K562 (cell line): ENCODE measurements around the gene APOM. TPM values are rescaled to one million over a fixed set of nuclear protein-coding genes. Genes with fewer than 3 reads are reported as not detected.

Source experiments
- AFF4 ChIP-seq: sonication (generic); formaldehyde crosslinking; IDR thresholded peaks from 2 replicates; pipeline ENCODE4 v1.8.0; 2023; ENCODE audit warnings: mild to moderate bottlenecking, missing genetic modification reagents
- ARID3B ChIP-seq: fragments of 250-450 bp; sonication (Bioruptor Pico); IDR thresholded peaks from 2 replicates; pipeline ENCODE4 v1.4.0; 2020; ENCODE audit warnings: borderline replicate concordance
- ATF2 ChIP-seq: sonication (generic); formaldehyde crosslinking; IDR thresholded peaks from 2 replicates; pipeline ENCODE4 v1.8.1; 2022; ENCODE audit warnings: missing genetic modification reagents
- ETV5 ChIP-seq: sonication (generic); formaldehyde crosslinking; IDR thresholded peaks from 2 replicates; pipeline ENCODE4 v1.4.0; 2020; ENCODE audit warnings: low read depth, mild to moderate bottlenecking, missing genetic modification reagents
- JUN ChIP-seq, 2 experiments: sonication (generic) in 1 of 2; formaldehyde crosslinking in 1 of 2; IDR thresholded peaks; 2 replicates each; pipeline versions ENCODE4 v1.6.1 to v1.8.0; 2012 to 2022; ENCODE audit warnings: borderline replicate concordance in 2 of 2, mild to moderate bottlenecking in 2 of 2, improper control_type of control experiment in 1 of 2, low read depth in 1 of 2, low read length in 1 of 2, missing genetic modification reagents in 1 of 2
- KLF16 ChIP-seq: IDR thresholded peaks from 2 replicates; pipeline ENCODE4 v1.6.1; 2016; ENCODE audit warnings: antibody characterized with exemption
- PHTF2 ChIP-seq: fragments of 250-450 bp; sonication (Bioruptor Pico); IDR thresholded peaks from 2 replicates; pipeline ENCODE4 v1.5.0; 2021; ENCODE audit warnings: mild to moderate bottlenecking
- RCOR1 ChIP-seq, 2 experiments: IDR thresholded peaks; 2 replicates each; pipeline ENCODE4 v1.6.1; 2012; ENCODE audit warnings: low read depth in 2 of 2, low read length in 2 of 2, borderline replicate concordance in 1 of 2, improper control_type of control experiment in 1 of 2
- RFX7 ChIP-seq: fragments of 250-450 bp; sonication (Bioruptor Pico); IDR thresholded peaks from 2 replicates; pipeline ENCODE4 v1.5.1; 2021; ENCODE audit warnings: mild to moderate bottlenecking
- SNIP1 ChIP-seq: fragments of 450-650 bp; IDR thresholded peaks from 2 replicates; pipeline ENCODE4 v1.7.1; 2017; ENCODE audit warnings: low read depth, mild to moderate bottlenecking
- TBL1XR1 ChIP-seq, 2 experiments: IDR thresholded peaks; 2 replicates each; pipeline ENCODE4 v1.6.1; 2012; ENCODE audit warnings: improper control_type of control experiment in 2 of 2, low read length in 2 of 2, mild to moderate bottlenecking in 1 of 2
- ZNF324 ChIP-seq: fragments of 250-450 bp; sonication (Bioruptor Pico); IDR thresholded peaks from 2 replicates; pipeline ENCODE4 v1.4.0; 2020; ENCODE audit warnings: mild to moderate bottlenecking
- ZNF639 ChIP-seq, 2 experiments: fragments of 200-800 bp in 1 of 2; sonication (Bioruptor generic) in 1 of 2; sonication (generic) in 1 of 2; formaldehyde crosslinking in 1 of 2; IDR thresholded peaks in 1 of 2; conservative IDR thresholded peaks in 1 of 2; 2 replicates each; pipeline versions ENCODE4 v1.5.0 to v1.6.1; 2016 to 2020; ENCODE audit warnings: missing compliant biosample characterization in 1 of 2, missing genetic modification characterization in 1 of 2, missing genetic modification reagents in 1 of 2
- polyA plus RNA-seq, 8 experiments: library from polyadenylated mRNA; depleted of rRNA in 4 of 8; stranded (reverse) in 5 of 8; unstranded in 3 of 8; fragments of >200 nt; fragmentation: Nextera tagmentation in 2 of 8; fragmentation: Illumina TruSeq in 1 of 8; extraction: Ambion mirVana in 2 of 8; extraction: Trizol in 1 of 8; gene quantifications; 2 replicates each; pipeline versions ENCODE4 v1.2.1 to v1.2.3, GENCODE V29; 2011 to 2014; ENCODE audit warnings: inconsistent platforms in 1 of 8, missing spikeins in 1 of 8
- total RNA-seq, 7 experiments: library from RNA; depleted of rRNA in 6 of 7; stranded (reverse); fragments of >200 nt in 6 of 7; fragmentation: Illumina TruSeq in 2 of 7; extraction: Trizol in 2 of 7; gene quantifications; 2 replicates each; pipeline versions ENCODE4 v1.2.1 to v1.2.3, GENCODE V29; 2011 to 2021; ENCODE audit warnings: low replicate concordance in 1 of 7

APOM gene
- total and polyA plus RNA-seq, 9 of the 15 experiments (the other 6 are each of a cell fraction or from before 2014, with no cell fraction given), result 5.7 to 24.3 (median 10.4) TPM

GRCh38 chr6:31664790-31665500, 9.3 kb downstream of the APOM start, which contains the start of gene GPANK1 (continued):
- peak; percentile 84; the same call in 1 of the 2 replicates for TF ChIP-seq RFX7 (CRISPR knock-in tag)
- TF ChIP-seq ZNF324, result peak; percentile 9; the same call in 1 of the 2 replicates
- 0 out of 2 replicates have a peak, but pooled peaks have one; percentile 52 for TF ChIP-seq PHTF2
- TF ChIP-seq KLF16, result no peak
- TF ChIP-seq ATF2 (CRISPR knock-in tag), result no peak
- TF ChIP-seq SNIP1, result 0 out of 2 replicates have a peak, but pooled peaks have one; percentile 24
- TF ChIP-seq ARID3B (CRISPR knock-in tag), result no peak
- no peak for TF ChIP-seq ZNF639 (CRISPR knock-in tag; conservative IDR thresholded peaks at IDR 0.05 in 1 of 2, IDR thresholded peaks at IDR 0.05 in 1 of 2)
- TF ChIP-seq RCOR1 (IDR thresholded peaks at IDR 0.05; ENCODE audit: borderline replicate concordance in 1 of 2, low read depth in 2 of 2, low read length in 2 of 2), result peak in 1 of 2 experiments; percentile 6; a peak in 3 of 4 replicates
- TF ChIP-seq JUN (IDR thresholded peaks at IDR 0.05; ENCODE audit: borderline replicate concordance, low read depth, low read length), result peak; percentile 48; the same call in 1 of the 2 replicates
- TF ChIP-seq JUN (CRISPR knock-in tag; IDR thresholded peaks at IDR 0.05; ENCODE audit: borderline replicate concordance), result no peak
- peak in 1 of 2 experiments; percentile 54; a peak in 2 of 4 replicates for TF ChIP-seq TBL1XR1 (IDR thresholded peaks at IDR 0.05; ENCODE audit: low read length in 2 of 2)
- peak; percentile 99 for TF ChIP-seq AFF4 (CRISPR knock-in tag)
- TF ChIP-seq ETV5, result no peak; the same call in none of the 2 replicates
